ENCODE results near the gene DAPK3.

Gene DAPK3

GRCh38 chr19:3980353-3981251 is 9.7 kb upstream of the DAPK3 start:
- no peak for TF ChIP-seq CTCF (IDR thresholded peaks at IDR 0.05; ENCODE audit: control insufficient read depth, insufficient read depth, low read depth, low read length, missing control alignments)
- H3K4me3 ChIP-seq (ENCODE audit: control insufficient read depth, low read depth, low read length), result no peak overlapping the region
- DNase-seq (ENCODE audit: low read depth), result no peak

- H3K4me3 ChIP-seq (ENCODE audit: control insufficient read depth, low read depth, low read length), result no peak overlapping the region
- no peak for DNase-seq (ENCODE audit: low read depth)
- no peak for TF ChIP-seq CTCF (IDR thresholded peaks at IDR 0.05; ENCODE audit: control insufficient read depth, insufficient read depth, low read depth, low read length, missing control alignments)
Observed at GRCh38 chr19:3979674-3980352, 8.9 kb upstream of the DAPK3 start.

GRCh38 chr19:3979289-3979673 is 8.4 kb upstream of the DAPK3 start:
- no peak for TF ChIP-seq CTCF (IDR thresholded peaks at IDR 0.05; ENCODE audit: control insufficient read depth, insufficient read depth, low read depth, low read length, missing control alignments)
- H3K4me3 ChIP-seq (ENCODE audit: control insufficient read depth, low read depth, low read length), result no peak overlapping the region
- DNase-seq (ENCODE audit: low read depth), result no peak

- TF ChIP-seq CTCF (IDR thresholded peaks at IDR 0.05; ENCODE audit: control insufficient read depth, insufficient read depth, low read depth, low read length, missing control alignments), result no peak
Observed at GRCh38 chr19:3978145-3978544, 7.2 kb upstream of the DAPK3 start.

GRCh38 chr19:3977242-3978143 is 6.6 kb upstream of the DAPK3 start:
- no peak for DNase-seq (ENCODE audit: low read depth)
- H3K4me3 ChIP-seq (ENCODE audit: control insufficient read depth, low read depth, low read length), result no peak overlapping the region
- TF ChIP-seq CTCF (IDR thresholded peaks at IDR 0.05; ENCODE audit: control insufficient read depth, insufficient read depth, low read depth, low read length, missing control alignments), result peak; percentile 31

More at GRCh38 chr19:3978145-3978544, 7.2 kb upstream of the DAPK3 start:
- H3K4me3 ChIP-seq (ENCODE audit: control insufficient read depth, low read depth, low read length), result no peak overlapping the region
- DNase-seq (ENCODE audit: low read depth), result no peak

Measured in AG09309 (cell line).